EL (cell line): ENCODE results near the gene VWA8.

Source experiments
- DNase-seq: peaks from one replicate; pipeline ENCODE4 v3.0.0-alpha.2; 2016

VWA8 gene

DNA sequence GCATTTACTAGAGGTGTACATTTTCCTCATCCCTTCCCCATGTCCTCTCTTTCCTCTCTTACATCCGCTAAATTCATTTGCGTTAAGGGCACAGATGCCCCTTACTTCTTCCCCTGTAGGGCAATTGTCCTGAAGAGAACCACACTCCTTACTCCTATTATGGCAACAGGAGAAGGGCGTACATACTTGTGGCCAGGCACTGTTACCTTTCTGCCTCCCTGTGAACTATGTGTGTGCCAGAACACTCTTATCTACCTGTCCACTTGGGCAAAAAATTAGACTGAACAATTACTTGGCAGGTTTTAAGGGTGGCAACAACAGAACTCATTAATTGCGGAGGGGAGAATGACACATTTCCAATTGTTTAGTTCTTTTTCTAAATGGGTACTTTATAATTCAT lies 351.1 kb downstream of the VWA8 start:
- DNase-seq = no peak

DNA sequence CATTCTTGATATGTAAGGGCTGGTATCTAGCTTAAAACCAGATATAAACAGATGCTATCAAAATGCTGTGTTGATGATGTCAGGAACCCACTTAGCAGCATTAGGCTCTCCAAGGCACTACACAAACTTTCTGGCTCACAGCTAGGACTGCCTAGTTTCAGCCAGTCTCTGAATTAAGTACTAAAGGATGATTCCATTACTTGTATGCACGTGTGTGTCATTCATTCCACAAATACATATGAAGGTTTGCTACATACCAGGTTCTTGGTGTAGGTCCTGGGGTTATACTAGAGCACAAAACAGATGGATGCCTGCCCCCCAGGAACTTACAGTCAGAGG lies 352.1 kb downstream of the VWA8 start:
- DNase-seq = no peak

DNA sequence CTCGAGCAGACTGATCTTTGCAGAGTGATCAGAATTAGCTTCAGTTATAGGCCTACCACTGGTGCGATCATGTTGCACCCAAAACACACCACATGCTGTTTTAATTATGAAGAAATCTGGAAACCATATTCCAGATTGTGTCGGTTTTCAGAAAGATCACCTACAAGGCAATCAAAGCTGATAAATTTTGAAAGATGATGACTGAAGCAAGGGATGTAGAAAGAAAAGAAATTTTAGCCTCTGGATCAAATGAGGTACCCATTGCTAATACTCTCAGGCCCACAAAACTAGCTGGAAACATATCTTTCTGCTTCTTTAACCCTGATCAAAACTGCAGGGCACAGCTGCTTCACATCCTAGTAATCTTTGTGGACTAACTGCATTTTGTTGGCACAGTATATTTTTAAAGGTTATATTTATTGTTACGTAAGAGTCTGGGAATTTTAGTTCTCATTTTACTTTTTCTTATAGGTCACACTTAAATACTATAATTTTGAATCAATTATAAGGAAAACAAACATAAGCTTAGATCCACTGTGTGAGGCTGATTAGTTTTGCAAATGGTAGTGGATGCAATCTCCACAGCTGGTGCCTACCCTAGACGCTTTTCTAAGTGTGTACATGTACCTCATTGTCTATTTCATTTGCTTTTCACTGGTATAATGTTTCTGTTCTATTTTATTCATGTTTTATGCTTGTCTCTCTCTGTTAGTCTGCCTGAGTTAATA lies 352.6 kb downstream of the VWA8 start:
- no peak for DNase-seq

DNA sequence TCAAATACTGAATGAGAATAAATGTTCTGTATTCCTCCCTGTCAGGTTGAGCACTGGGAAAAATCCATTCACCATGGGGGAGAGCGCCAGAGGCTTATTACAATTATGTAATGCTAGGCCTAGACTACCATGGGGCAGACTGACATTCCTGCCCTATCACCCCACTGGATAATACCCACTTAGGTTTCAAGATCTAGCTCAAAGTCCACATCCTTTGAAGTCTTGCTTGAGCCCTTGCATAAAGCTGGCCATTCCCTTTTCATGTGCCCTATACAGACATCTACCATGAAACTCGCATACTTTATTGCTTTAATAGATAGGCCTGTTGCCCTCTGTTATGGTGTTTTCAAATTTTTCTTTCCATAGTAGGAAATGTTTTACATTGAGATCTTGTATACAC lies 354.3 kb downstream of the VWA8 start:
- no peak for DNase-seq

DNA sequence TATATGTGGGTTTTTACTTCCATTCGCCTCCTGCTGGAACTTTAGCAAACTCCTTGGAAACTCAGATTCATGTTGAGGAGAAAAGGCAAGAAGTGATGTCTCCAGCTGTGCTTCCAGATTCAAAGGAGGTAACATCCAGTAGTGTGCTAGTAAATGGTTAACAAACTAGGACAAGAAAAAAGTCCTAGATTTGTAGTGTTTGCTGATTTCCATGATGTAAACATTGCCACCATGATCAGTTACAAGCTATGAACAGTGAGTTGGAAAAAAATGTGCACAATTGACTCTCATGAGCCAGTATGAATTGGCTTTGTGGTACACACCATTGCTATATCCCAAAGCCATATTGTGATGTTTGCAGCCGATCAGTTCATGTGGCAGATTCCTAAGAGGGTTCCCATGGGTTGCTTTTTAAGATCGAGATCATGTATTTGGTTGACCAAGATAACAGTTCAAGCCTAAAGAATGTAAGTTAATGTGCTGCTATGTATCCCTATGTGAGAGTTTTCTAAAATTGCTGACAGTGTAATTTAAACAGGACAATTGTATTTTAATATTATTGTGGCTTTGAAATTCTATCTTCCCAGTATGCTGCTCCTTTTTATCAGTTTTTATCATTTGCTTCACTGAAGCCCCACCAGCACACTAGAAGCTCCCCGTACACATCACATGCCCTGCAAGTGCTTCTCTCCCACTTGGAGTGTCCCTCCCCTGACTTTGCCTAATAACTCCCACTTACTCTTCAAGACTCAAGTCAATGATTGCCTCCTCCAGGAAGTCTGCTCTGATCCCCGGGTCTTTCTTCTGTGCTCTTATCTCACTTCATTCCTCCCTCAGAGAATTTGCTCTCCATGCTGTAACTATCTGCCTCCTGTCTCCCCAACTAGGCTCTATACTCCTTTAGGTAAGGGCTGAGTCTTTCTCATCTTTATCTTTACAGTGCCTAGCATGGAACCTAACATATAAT lies 355.3 kb downstream of the VWA8 start:
- no peak for DNase-seq

DNA sequence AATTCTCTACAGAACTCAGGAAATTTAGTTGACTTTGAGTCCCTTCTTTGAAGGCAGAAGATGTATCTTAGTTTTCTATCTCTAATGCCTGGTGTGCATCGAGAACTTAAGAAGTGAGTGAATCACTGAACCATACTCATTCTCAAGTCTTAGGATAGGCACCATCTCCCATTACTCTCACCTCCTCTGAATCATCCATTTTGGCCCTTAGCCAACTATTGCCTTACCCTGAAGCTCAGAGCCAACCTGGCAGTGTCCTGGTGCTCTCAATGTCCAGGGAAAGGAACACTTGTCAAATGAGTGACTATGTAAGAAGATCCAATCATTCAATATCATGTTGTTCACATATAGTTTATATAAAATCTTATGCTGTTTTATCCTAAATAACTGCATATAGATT lies 357.0 kb downstream of the VWA8 start:
- DNase-seq = peak; percentile 60

DNA sequence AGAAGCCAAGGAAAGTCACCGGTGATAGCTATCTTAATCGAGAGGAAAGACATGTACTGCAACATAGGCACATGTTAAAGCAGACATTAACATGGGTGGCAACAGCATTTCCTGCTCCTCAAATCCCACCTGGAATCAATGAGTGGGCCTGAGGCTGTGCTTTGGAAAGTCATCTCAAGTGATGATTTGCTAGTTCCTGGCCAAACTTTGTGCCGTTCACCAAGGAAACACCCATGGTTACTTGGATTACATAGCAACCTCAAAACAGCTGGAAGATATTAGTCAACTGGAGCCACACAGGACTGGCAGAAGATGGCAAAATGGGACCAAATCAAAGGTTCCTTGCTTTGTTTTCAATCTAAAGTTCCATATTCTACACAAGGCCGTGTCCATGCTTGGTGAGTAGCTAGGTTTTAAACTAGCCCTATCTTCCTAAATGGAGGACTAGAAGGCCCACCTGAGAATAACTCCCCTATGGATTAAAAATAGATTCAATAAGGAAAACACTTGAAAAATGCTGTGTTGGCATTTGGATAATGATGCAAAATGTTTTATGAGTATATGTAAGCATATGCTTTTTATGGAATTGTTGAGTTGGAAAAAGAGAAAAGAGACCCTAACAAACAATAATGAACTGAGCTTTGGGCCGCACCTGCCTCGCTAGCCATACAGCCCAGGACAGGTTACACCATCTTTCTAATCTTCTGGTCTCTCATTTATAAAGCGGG lies 359.0 kb downstream of the VWA8 start:
- DNase-seq = no peak

DNA sequence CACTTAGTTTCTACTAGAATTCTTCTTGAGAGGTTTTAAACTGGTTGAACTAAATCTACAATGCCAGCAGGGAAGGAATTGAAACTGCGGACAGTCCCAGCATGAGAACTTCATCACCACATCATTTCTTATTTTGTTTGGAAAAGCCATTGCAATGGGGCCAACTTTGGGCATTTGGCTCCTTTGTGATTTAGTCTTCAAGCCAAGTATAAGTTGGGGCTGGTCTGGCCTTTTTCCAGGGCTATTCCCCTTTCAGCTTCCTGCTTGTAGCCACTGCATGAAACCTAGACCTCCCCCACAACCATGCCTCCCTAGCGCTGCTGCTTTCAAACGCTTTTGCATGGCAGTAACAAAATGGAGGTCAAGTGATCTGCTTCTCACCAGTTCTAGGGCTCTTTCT lies 361.3 kb downstream of the VWA8 start:
- DNase-seq = no peak

DNA sequence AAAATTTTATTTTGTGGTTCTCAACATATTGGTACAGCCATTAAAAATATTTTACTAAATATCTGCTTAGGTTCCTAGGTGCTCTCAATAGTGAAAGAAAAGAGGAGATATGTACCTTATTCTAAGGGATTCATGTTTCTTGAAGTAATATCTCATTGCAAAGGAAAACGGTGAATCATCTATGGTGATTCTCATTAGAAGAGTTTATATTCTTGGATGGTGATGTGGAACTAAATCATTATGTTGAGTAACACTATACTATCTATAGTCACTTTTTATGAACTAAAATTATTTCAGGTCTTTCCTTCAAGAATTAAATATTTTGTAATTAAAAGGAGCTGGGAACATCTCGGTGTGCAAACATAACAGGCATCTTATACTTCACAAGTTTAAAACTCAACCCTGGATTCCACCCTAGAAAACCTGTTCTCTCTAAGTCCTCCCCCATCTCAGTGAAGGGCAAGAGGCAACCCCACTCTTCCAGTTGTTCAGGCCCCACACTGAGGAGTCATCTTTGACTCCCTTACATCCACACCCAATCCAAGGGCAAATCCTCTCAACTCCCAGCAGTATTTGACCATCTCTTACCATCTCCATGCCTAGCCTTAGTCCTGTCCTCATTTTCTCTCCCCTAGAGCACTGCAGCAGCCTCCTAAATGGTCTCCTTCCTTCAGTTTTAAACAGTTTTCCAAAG lies 363.4 kb downstream of the VWA8 start:
- DNase-seq = peak; percentile 14

DNA sequence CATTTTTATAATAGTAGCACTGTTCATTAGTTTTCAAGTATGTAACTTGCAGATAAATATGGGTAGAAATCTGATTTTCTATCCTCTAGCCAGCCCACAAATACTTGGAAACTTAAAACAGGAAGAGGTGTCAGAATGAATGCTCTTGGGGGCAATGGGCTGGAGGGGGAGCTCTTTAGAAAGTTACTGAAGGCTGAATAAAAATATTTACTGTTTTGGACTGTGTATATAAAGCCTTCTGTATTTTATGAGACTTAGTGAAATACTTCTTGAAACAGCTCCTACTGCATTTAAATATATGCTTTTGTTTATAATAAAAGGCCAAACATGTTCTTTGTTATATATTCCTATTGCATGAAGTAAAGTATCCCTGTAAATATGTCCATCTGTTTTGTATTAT lies 364.7 kb downstream of the VWA8 start:
- no peak for DNase-seq

DNA sequence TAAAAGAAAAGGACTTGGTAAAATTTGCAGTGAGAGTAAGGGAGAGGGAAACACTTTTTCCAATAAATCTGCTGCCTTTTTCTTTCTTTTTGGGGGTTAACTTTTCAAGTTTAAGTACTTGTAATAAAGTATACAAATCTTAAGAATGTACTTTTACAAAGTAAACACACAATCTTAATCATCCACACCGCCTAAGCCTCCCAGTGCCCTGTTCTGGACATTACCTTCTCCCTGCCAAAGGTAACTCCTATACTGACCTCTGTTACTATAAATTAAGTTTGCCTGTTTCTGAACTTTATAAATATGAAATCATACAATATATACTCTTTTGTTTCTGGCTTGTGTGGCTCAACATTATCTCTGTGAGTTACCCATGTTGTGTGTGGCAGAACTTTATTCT lies 365.6 kb downstream of the VWA8 start:
- DNase-seq = no peak

DNA sequence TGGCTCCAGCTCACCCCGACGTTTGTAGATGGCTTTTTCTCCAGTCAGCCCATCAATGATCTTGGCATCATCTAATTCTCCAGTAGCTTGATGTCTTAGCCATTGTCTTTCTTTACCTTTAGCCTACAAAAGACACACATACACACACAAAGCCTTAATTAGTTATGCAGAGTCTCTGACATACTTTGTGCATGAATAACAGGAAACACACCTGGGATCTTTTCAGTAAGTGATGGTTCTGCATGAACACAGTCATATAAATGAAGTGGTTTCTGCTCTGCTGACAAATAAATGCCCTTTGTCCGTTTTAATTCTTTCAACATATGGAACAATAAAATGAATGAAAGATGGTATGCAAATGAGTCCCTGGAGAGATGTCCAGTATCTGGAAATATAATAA lies 370.3 kb downstream of the VWA8 start:
- DNase-seq = no peak

DNA sequence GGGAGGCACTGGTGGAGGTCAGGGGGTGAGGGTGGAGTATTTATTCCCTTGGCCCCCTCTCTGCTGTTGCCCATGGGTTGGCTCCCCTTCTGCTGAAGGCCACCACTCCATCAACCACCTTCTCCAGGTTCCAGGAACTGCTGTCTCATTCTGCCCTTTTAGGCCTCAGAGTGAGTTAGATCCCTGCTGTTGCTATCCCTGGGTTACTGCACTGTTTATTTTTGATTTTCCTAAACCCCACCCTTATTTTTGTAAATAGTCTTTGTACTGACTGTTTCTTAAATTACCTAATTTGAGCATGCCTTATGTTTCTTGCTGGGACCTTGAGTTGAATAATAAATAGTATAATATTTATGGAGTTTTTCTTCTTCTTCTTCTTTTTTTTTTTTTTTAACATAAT lies 370.8 kb downstream of the VWA8 start:
- DNase-seq = no peak

DNA sequence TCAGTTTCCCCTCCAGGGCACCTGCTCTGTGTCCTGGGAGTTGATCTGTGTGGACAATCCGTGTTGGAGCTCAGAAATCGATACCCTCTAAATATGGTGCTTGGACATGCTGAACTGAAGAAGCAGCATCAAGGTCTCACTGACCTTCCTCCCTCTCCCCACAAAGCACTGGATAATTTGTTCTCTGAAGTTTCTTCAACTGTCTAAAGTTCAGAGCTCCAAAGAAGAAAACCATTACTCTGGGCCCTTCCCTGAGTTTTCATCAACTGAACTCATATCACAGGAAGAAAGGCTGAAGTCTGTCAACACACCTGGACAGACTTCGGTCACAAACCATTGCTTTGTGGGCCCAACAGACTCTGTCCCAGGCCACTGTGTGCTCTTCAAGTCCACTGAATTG lies 371.5 kb downstream of the VWA8 start:
- no peak for DNase-seq

DNA sequence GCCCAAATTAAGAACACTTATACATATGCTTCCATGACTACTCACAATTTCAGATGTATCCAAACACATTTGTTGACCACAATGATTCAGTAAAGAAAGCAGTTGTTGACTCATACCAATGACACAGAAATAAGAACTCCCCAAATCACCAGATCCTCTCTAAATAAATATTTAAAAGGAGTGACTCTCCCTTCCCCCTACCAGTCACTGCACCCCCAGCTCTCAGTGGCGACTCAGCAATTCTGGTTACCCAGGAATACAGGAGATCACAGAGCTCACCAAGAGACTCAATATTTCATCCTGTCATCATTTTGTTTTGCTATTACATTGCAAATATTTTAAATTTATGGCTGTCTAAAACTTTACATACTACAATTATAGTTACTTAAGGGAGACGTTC lies 372.0 kb downstream of the VWA8 start:
- DNase-seq = peak; percentile 90

DNA sequence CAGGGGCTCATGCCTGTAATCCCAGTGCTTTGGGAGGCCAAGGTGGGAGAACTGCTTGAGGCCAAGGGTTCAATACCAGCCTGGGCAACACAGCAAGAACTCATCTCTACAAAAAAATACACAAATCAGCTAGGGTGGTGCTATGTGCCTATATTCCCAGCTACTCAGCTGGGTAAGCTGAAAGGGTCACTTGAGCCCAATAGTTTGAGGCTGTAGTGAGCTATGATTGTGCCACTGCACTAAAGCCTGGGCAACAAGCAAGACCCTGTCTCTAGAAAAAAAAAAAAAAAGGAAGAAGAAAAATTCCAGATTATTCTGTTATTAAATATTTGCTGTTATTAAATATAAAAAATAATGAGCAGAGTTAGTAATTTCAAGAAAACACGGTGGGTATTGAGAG lies 372.5 kb downstream of the VWA8 start:
- no peak for DNase-seq

DNA sequence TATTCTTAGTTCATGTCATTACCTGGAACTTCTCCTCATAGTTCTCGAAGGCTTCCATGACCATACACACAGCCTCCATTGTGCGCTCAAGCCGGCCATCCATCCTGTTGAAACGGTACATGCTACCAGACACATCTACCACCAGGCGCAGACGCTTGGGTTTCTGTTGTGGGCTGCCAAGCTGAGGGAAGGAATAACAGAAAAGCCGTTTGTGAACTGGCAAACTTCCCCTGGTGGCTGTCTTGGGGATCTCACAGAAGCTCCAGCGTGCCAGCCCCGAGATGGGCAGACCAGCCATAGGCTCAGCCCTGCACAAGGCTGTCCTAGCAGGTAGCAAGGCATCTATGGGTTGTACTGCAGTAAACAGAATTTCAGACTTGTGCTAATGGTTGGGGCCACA lies 373.4 kb downstream of the VWA8 start:
- no peak for DNase-seq

DNA sequence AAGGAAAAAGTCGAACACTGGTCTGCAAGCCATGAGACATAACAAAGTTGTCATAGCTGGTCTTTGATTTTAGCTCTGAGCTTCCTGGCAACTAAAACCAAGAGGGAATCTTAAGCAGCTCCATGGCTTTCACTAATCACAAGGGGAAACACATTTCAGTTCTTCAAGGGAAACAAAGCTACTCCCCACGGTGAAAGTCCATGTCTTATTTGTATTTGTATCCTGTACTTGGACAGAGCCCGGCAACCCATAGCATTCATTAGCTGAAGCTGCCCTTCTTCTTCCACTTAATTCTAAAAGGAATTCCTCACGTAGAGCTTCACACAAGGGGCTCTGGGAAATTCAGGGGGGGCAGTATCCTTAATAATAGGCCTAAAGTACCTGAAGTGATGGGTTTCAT lies 374.7 kb downstream of the VWA8 start:
- DNase-seq = no peak

DNA sequence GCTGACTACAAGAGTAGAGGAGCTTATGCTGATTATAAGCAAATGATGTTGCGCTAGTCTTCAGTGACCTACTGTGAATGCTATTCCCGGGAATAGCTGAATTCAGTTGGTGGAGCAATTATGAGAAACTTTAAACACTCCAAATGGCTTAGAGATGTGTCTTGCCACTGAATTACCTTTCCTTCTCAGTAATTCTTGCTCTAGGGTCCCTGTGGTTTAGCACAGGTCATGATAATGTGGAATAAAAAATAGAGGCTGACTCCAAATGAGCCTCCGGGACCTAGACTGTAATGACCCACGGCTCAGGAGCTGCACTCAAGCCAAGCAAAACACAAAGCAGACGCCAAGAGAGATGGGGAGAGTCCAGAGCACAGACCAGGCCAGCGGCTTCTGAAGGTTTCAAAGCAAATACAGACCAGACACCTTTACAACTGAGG lies 378.9 kb downstream of the VWA8 start:
- no peak for DNase-seq

DNA sequence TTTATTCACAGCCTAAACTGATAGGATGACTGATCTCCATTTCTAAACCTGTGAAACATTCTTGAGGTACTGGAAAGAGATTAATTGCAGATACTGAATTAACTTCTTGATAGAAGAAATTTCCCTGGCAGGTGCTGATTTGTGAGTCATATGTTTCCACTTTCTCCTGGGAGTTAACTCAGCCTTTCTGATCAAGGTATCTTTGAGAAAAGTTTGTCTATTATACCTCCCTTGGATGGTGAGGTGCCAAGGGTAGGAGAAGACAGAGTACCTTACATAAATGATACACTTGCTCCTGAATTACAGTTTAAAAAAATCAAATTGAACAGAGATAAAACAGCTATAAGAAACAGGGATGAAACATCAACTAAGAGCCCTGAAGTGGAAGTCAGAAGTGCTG lies 380.6 kb downstream of the VWA8 start:
- DNase-seq = no peak

DNA sequence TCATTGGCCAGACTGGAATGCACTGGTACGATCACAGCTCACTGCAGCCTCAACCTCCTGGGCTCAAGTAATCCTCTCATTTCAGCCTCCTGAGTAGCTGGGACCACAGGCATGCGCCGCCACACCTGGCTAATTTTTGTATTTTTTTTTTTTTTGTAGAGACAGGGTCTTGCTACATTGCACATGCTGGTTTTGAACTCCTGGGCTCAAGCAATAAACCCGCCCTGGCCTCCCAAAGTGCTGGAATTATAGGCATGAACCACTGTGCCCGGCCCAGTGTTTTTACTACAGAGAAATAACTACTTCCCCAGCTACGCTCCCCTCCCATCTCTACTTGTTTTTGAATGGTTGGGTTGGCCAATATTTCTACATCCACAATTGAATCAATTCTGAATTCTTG lies 381.0 kb downstream of the VWA8 start:
- no peak for DNase-seq

DNA sequence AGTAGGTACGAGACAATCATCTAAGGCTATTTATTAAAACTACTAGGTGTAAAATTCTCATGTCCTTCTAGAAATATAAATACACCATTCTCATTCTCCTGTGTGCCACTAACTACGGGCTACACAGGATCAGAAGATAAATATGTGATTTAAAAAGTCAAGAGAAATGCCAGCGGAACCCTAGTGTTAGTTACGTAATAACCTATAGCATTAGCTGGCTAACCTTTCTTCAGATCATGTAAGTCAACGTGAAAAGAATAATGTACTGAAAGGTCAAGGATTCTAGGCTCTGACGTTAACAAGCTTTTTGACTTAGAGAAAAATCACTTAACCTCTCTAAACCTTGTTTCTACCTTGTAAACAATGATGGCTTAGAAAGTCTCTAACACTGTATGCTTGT lies 381.7 kb downstream of the VWA8 start:
- DNase-seq = no peak

DNA sequence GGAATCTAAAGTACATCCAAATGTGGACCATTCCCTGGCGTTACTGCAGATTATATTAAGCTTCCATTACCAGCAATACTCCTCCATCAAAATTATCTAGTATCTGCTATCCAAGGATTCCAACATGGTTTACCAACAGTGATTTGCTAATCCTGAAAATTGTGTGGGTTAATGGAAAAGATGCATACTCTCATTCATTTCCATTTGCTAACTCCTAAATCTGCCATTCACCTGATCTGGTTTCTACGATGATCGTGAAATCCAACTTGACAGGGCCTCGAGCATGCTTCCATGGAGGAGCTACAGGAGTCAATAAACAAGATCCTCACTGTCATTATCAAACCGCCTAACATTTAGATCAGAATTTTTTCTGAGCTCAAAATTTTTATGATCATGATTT lies 382.5 kb downstream of the VWA8 start:
- no peak for DNase-seq
